ENCODE results near the gene LRRIQ3. TPM values are rescaled to one million over a fixed set of nuclear protein-coding genes. Genes with fewer than 3 reads are reported as not detected.

Gene LRRIQ3
- total and polyA plus RNA-seq, 4 donors = 0.37 to 1.6 (median 1.0) TPM

GRCh38 chr1:74057719-74058118 is 140.3 kb downstream of the LRRIQ3 start:
- no peak overlapping the region for H3K4me3 ChIP-seq (ENCODE audit: low read depth in 1 of 3, low read length in 3 of 3)
- H3K9me3 ChIP-seq (ENCODE audit: control insufficient read depth in 4 of 4, low read length in 3 of 4) = no peaks in the 10 kb centered on the region
- no peak for TF ChIP-seq MAX (IDR thresholded peaks at IDR 0.05)
- no peaks in the 10 kb centered on the region for H3K36me3 ChIP-seq (ENCODE audit: control insufficient read depth in 4 of 4, insufficient read depth in 3 of 4, low read depth in 1 of 4, low read length in 3 of 4)
- H3K4me1 ChIP-seq (ENCODE audit: control insufficient read depth in 4 of 4, insufficient read depth in 4 of 4, low read length in 3 of 4) = no peaks in the 10 kb centered on the region
- H3K27me3 ChIP-seq (ENCODE audit: control insufficient read depth in 4 of 4, insufficient read depth in 4 of 4, low read length in 3 of 4) = no peaks in the 10 kb centered on the region
- no peak overlapping the region for H3K27ac ChIP-seq (ENCODE audit: low read depth in 1 of 2, low read length in 2 of 2)
- DNase-seq (ENCODE audit: low spot score) = no peak
- no peak overlapping the region for H3K9ac ChIP-seq (ENCODE audit: low read depth in 1 of 2, low read length in 2 of 2)

- H3K9me3 ChIP-seq (ENCODE audit: control insufficient read depth in 4 of 4, low read length in 3 of 4) = no peaks in the 10 kb centered on the region
- H3K4me3 ChIP-seq (ENCODE audit: low read depth in 1 of 3, low read length in 3 of 3) = no peak overlapping the region
- no peak overlapping the region for H3K9ac ChIP-seq (ENCODE audit: low read depth in 1 of 2, low read length in 2 of 2)
- 31% methylated on average over 1 of the region's 1 CpG for WGBS
- DNase-seq (ENCODE audit: low spot score) = no peak
- no peaks in the 10 kb centered on the region for H3K36me3 ChIP-seq (ENCODE audit: control insufficient read depth in 4 of 4, insufficient read depth in 3 of 4, low read depth in 1 of 4, low read length in 3 of 4)
- TF ChIP-seq, protein P1, sequence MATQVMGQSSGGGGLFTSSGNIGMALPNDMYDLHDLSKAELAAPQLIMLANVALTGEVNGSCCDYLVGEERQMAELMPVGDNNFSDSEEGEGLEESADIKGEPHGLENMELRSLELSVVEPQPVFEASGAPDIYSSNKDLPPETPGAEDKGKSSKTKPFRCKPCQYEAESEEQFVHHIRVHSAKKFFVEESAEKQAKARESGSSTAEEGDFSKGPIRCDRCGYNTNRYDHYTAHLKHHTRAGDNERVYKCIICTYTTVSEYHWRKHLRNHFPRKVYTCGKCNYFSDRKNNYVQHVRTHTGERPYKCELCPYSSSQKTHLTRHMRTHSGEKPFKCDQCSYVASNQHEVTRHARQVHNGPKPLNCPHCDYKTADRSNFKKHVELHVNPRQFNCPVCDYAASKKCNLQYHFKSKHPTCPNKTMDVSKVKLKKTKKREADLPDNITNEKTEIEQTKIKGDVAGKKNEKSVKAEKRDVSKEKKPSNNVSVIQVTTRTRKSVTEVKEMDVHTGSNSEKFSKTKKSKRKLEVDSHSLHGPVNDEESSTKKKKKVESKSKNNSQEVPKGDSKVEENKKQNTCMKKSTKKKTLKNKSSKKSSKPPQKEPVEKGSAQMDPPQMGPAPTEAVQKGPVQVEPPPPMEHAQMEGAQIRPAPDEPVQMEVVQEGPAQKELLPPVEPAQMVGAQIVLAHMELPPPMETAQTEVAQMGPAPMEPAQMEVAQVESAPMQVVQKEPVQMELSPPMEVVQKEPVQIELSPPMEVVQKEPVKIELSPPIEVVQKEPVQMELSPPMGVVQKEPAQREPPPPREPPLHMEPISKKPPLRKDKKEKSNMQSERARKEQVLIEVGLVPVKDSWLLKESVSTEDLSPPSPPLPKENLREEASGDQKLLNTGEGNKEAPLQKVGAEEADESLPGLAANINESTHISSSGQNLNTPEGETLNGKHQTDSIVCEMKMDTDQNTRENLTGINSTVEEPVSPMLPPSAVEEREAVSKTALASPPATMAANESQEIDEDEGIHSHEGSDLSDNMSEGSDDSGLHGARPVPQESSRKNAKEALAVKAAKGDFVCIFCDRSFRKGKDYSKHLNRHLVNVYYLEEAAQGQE (IDR thresholded peaks at IDR 0.05) = no peak
- no peak for TF ChIP-seq GABPA (IDR thresholded peaks at IDR 0.05 in 1 of 2, conservative IDR thresholded peaks at IDR 0.05 in 1 of 2)
- H3K4me1 ChIP-seq (ENCODE audit: control insufficient read depth in 4 of 4, insufficient read depth in 4 of 4, low read length in 3 of 4) = no peaks in the 10 kb centered on the region
- H3K27me3 ChIP-seq (ENCODE audit: control insufficient read depth in 4 of 4, insufficient read depth in 4 of 4, low read length in 3 of 4) = no peaks in the 10 kb centered on the region
- no peak overlapping the region for H3K27ac ChIP-seq (ENCODE audit: low read depth in 1 of 2, low read length in 2 of 2)
Observed at GRCh38 chr1:74053407-74053806, 144.6 kb downstream of the LRRIQ3 start.

GRCh38 chr1:74050386-74050785 is 147.6 kb downstream of the LRRIQ3 start:
- WGBS = 46% methylated on average over 2 of the region's 2 CpGs

GRCh38 chr1:74038042-74038441 is 159.9 kb downstream of the LRRIQ3 start:
- H3K4me3 ChIP-seq (ENCODE audit: low read depth in 1 of 3, low read length in 3 of 3) = no peak overlapping the region
- H3K27me3 ChIP-seq (ENCODE audit: control insufficient read depth in 4 of 4, insufficient read depth in 4 of 4, low read length in 3 of 4) = no peaks in the 10 kb centered on the region
- DNase-seq (ENCODE audit: low spot score) = no peak
- 76% methylated on average over 3 of the region's 3 CpGs for WGBS
- H3K36me3 ChIP-seq (ENCODE audit: control insufficient read depth in 4 of 4, insufficient read depth in 3 of 4, low read depth in 1 of 4, low read length in 3 of 4) = no peaks in the 10 kb centered on the region
- H3K9me3 ChIP-seq (ENCODE audit: control insufficient read depth in 4 of 4, low read length in 3 of 4) = no peaks in the 10 kb centered on the region
- TF ChIP-seq RXRA (IDR thresholded peaks at IDR 0.05) (no peak), HNF4G (IDR thresholded peaks at IDR 0.05) (no peak), TAF1 (conservative IDR thresholded peaks at IDR 0.05) (no peak), GABPA (IDR thresholded peaks at IDR 0.05 in 1 of 2, conservative IDR thresholded peaks at IDR 0.05 in 1 of 2) (no peak), MAX (IDR thresholded peaks at IDR 0.05) (no peak), NR2F2 (IDR thresholded peaks at IDR 0.05) (no peak), HNF4A (conservative IDR thresholded peaks at IDR 0.05) (no peak), FOXA1 (IDR thresholded peaks at IDR 0.05) (no peak), RAD21 (IDR thresholded peaks at IDR 0.05) (no peak)
- TF ChIP-seq, protein P2, sequence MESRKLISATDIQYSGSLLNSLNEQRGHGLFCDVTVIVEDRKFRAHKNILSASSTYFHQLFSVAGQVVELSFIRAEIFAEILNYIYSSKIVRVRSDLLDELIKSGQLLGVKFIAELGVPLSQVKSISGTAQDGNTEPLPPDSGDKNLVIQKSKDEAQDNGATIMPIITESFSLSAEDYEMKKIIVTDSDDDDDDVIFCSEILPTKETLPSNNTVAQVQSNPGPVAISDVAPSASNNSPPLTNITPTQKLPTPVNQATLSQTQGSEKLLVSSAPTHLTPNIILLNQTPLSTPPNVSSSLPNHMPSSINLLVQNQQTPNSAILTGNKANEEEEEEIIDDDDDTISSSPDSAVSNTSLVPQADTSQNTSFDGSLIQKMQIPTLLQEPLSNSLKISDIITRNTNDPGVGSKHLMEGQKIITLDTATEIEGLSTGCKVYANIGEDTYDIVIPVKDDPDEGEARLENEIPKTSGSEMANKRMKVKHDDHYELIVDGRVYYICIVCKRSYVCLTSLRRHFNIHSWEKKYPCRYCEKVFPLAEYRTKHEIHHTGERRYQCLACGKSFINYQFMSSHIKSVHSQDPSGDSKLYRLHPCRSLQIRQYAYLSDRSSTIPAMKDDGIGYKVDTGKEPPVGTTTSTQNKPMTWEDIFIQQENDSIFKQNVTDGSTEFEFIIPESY (IDR thresholded peaks at IDR 0.05) = no peak
- TF ChIP-seq, protein P1 (IDR thresholded peaks at IDR 0.05) = no peak
- H3K27ac ChIP-seq (ENCODE audit: low read depth in 1 of 2, low read length in 2 of 2) = no peak overlapping the region
- no peak overlapping the region for H3K9ac ChIP-seq (ENCODE audit: low read depth in 1 of 2, low read length in 2 of 2)
- no peaks in the 10 kb centered on the region for H3K4me1 ChIP-seq (ENCODE audit: control insufficient read depth in 4 of 4, insufficient read depth in 4 of 4, low read length in 3 of 4)

More at GRCh38 chr1:74050386-74050785, 147.6 kb downstream of the LRRIQ3 start:
- TF ChIP-seq HNF4A (conservative IDR thresholded peaks at IDR 0.05) (no peak), FOXA1 (IDR thresholded peaks at IDR 0.05) (no peak), SP1 (IDR thresholded peaks at IDR 0.05) (no peak)
- no peaks in the 10 kb centered on the region for H3K4me1 ChIP-seq (ENCODE audit: control insufficient read depth in 4 of 4, insufficient read depth in 4 of 4, low read length in 3 of 4)
- DNase-seq (ENCODE audit: low spot score) = no peak
- H3K9ac ChIP-seq (ENCODE audit: low read depth in 1 of 2, low read length in 2 of 2) = no peak overlapping the region
- H3K4me3 ChIP-seq (ENCODE audit: low read depth in 1 of 3, low read length in 3 of 3) = no peak overlapping the region
- H3K36me3 ChIP-seq (ENCODE audit: control insufficient read depth in 4 of 4, insufficient read depth in 3 of 4, low read depth in 1 of 4, low read length in 3 of 4) = no peaks in the 10 kb centered on the region
- no peak overlapping the region for H3K27ac ChIP-seq (ENCODE audit: low read depth in 1 of 2, low read length in 2 of 2)
- H3K27me3 ChIP-seq (ENCODE audit: control insufficient read depth in 4 of 4, insufficient read depth in 4 of 4, low read length in 3 of 4) = no peaks in the 10 kb centered on the region
- H3K9me3 ChIP-seq (ENCODE audit: control insufficient read depth in 4 of 4, low read length in 3 of 4) = no peaks in the 10 kb centered on the region
